ENCODE results near the gene CBLN3. TPM values are rescaled to one million over a fixed set of nuclear protein-coding genes. Genes with fewer than 3 reads are reported as not detected.

Gene CBLN3
- polyA plus RNA-seq, 3 donors: 0.07 to 1.1 TPM; not detected in 1

DNA sequence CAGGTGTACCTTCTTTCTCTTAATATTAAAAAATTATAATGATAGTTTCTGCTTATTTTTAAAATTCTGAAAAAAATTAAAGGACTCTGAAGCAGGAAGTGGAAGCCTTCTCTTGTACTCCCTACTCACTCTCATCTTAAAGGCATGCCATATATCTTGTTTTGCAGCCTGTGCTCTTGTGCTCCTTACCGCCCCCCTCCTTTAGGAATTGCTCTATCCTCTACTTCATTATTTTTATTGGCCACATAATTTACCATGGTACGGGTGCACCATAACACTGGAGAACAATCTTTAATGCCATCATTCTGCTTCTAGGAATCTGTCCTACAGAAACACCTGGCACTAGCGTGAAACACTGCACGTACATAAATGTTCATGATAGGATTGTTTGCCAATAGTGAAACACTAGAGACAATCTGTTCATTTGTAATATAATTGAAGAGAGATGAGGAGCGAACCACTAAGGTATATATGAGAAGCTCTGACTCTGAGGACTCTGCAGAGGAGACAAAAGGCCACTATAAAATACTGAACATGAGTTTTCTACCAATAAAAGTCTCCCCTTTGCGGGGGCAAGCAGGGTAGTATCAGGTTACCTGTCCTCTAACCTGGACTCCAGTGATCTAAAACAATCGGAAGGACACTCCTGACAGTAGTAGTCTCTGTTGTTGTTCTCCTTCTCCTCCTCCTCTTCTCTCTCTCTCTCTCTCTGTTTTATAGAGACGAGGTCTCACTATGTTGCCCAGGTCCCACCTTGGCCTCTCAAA lies 37.0 kb downstream of the CBLN3 start:
- intact Hi-C loops (cut with micrococcal nuclease): no loop called here
- H3K27ac ChIP-seq (ENCODE audit: low read depth in 1 of 2, low read length in 2 of 2): no peak overlapping the region
- no peak for DNase-seq
- H3K27me3 ChIP-seq (ENCODE audit: control insufficient read depth in 2 of 2, insufficient read depth in 2 of 2, low read length in 2 of 2): no peaks in the 10 kb centered on the region
- no peak overlapping the region for H3K9ac ChIP-seq (ENCODE audit: insufficient read depth, low read length, poor library complexity, severe bottlenecking)
- H3K9me3 ChIP-seq (replicated peaks in 1 of 2; ENCODE audit: control insufficient read depth in 1 of 2, insufficient read depth in 1 of 2, low read length in 2 of 2): no peaks in the 10 kb centered on the region
- Mint-ChIP-seq H3K4me3 (no peak overlapping the region), H3K9me3 (no peaks in the 10 kb centered on the region), H3K36me3 (no peaks in the 10 kb centered on the region), H3K27me3 (ENCODE audit: low read depth in 3 of 3) (peaks cover 0 to 5% (median 4%) of the 10 kb centered on the region in 3 donors), H3K27ac (no peak overlapping the region), H3K4me1 (peaks cover 34% of the 10 kb centered on the region)
- H2AFZ ChIP-seq (ENCODE audit: insufficient read depth, low read depth, low read length, poor library complexity, severe bottlenecking): no peak overlapping the region
- H3K4me1 ChIP-seq (ENCODE audit: control insufficient read depth in 1 of 2, insufficient read depth in 2 of 2, low read length in 2 of 2): peaks cover 27 to 34% of the 10 kb centered on the region in 2 donors
- 60% methylated on average over 3 of the region's 8 CpGs for WGBS (ENCODE audit: insufficient coverage)
- no peaks in the 10 kb centered on the region for H3K36me3 ChIP-seq (replicated peaks in 1 of 2; ENCODE audit: control insufficient read depth in 1 of 2, insufficient read depth in 2 of 2, low read length in 2 of 2)
- no peaks in the 10 kb centered on the region for H3K79me2 ChIP-seq (ENCODE audit: insufficient read depth, low read length)
- no peak overlapping the region for H3K4me3 ChIP-seq (replicated peaks in 1 of 3; ENCODE audit: low read depth in 2 of 3, low read length in 3 of 3)
- H3K4me2 ChIP-seq (replicated peaks; ENCODE audit: extremely low read depth, low read length, poor library complexity, severe bottlenecking): no peak overlapping the region
- H4K20me1 ChIP-seq (ENCODE audit: insufficient read depth, low read length): no peaks in the 10 kb centered on the region
- TF ChIP-seq, protein P1, sequence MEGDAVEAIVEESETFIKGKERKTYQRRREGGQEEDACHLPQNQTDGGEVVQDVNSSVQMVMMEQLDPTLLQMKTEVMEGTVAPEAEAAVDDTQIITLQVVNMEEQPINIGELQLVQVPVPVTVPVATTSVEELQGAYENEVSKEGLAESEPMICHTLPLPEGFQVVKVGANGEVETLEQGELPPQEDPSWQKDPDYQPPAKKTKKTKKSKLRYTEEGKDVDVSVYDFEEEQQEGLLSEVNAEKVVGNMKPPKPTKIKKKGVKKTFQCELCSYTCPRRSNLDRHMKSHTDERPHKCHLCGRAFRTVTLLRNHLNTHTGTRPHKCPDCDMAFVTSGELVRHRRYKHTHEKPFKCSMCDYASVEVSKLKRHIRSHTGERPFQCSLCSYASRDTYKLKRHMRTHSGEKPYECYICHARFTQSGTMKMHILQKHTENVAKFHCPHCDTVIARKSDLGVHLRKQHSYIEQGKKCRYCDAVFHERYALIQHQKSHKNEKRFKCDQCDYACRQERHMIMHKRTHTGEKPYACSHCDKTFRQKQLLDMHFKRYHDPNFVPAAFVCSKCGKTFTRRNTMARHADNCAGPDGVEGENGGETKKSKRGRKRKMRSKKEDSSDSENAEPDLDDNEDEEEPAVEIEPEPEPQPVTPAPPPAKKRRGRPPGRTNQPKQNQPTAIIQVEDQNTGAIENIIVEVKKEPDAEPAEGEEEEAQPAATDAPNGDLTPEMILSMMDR (IDR thresholded peaks at IDR 0.05): no peak

DNA sequence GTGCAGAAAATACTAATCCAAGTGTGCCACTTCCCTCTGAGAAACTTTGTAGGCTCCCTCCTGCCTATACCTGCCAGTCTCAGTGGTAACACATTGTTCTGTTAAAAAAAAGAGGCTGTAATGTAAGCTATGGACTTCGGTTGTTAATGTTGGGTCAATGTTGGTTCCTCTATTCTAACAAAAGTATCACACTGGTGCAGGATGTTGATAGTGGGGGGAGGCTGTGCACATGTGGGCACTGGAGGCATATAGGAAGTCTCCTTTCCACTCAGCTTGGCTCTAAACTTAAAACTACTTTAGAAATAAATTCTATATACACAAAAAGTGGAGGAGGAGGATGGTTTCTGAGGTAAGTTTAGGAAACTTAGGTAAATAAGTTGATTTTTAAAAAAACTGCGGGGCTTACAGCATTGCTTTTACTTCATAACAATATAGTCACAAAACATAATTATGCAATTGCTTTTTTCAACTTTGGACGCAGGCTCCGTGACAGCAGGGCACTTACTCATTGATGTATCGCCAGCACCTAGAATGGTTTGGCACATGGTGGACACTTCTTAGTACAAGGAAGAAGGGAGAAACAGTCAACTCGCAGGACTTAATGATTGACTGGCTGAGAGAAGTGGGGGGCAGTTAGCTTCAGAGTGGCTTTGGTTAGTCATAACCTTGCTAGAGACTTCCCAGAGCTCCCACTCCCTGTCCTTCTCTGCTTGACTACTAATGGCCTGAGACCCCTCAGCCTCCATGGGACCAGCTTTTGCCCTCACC lies 38.6 kb downstream of the CBLN3 start:
- H2AFZ ChIP-seq (ENCODE audit: insufficient read depth, low read depth, low read length, poor library complexity, severe bottlenecking): peak overlapping the region; percentile 21

More for the DNA sequence above, 38.6 kb downstream of the CBLN3 start:
- peaks cover 18% of the 10 kb centered on the region for H3K4me1 Mint-ChIP-seq
- TF ChIP-seq, protein P1 (IDR thresholded peaks at IDR 0.05): no peak
- Histone ChIP-seq H3K4me2 (replicated peaks; ENCODE audit: extremely low read depth, low read length, poor library complexity, severe bottlenecking) (no peak overlapping the region), H3K4me1 (ENCODE audit: control insufficient read depth in 1 of 2, insufficient read depth in 2 of 2, low read length in 2 of 2) (peaks cover 13 to 20% of the 10 kb centered on the region in 2 donors), H3K79me2 (ENCODE audit: insufficient read depth, low read length) (no peaks in the 10 kb centered on the region), H4K20me1 (ENCODE audit: insufficient read depth, low read length) (no peaks in the 10 kb centered on the region), H3K4me3 (replicated peaks in 1 of 3; ENCODE audit: low read depth in 2 of 3, low read length in 3 of 3) (no peak overlapping the region), H3K9ac (ENCODE audit: insufficient read depth, low read length, poor library complexity, severe bottlenecking) (no peak overlapping the region), H3K36me3 (replicated peaks in 1 of 2; ENCODE audit: control insufficient read depth in 1 of 2, insufficient read depth in 2 of 2, low read length in 2 of 2) (no peaks in the 10 kb centered on the region), H3K27me3 (ENCODE audit: control insufficient read depth in 2 of 2, insufficient read depth in 2 of 2, low read length in 2 of 2) (no peaks in the 10 kb centered on the region), H3K9me3 (replicated peaks in 1 of 2; ENCODE audit: control insufficient read depth in 1 of 2, insufficient read depth in 1 of 2, low read length in 2 of 2) (no peaks in the 10 kb centered on the region), H3K27ac (ENCODE audit: low read depth in 1 of 2, low read length in 2 of 2) (no peak overlapping the region)
- intact Hi-C loops (cut with micrococcal nuclease): no loop called here
- H3K36me3 Mint-ChIP-seq: no peaks in the 10 kb centered on the region
- no peak overlapping the region for H3K4me3 Mint-ChIP-seq
- peak overlapping the region in 1 of 7 donors; percentile 13 for H3K27ac Mint-ChIP-seq
- H3K9me3 Mint-ChIP-seq: no peaks in the 10 kb centered on the region
- DNase-seq: peak in 2 of 3 donors; percentile 14 to 29
- peaks cover 2 to 9% (median 5%) of the 10 kb centered on the region in 3 donors for H3K27me3 Mint-ChIP-seq (ENCODE audit: low read depth in 3 of 3)
- 14% methylated on average over 3 of the region's 6 CpGs for WGBS (ENCODE audit: insufficient coverage)
